Kidney glomerular epithelial cell (primary cell): ENCODE measurements around the gene IL6.
"Not testable (repeated sequence)": the region's sequence is repeated elsewhere in the genome, so short reads cannot be mapped to it uniquely, and the experiment has no call there.

Source experiments
- DNase-seq: peaks from one replicate; lab custom pipeline; 2025; lab: John Stamatoyannopoulos, UW

Gene IL6

DNA sequence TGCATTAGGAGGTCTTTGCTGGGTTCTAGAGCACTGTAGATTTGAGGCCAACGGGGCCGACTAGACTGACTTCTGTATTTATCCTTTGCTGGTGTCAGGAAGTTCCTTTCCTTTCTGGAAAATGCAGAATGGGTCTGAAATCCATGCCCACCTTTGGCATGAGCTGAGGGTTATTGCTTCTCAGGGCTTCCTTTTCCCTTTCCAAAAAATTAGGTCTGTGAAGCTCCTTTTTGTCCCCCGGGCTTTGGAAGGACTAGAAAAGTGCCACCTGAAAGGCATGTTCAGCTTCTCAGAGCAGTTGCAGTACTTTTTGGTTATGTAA is 675 bp downstream of the IL6 start:
- DNase-seq = no peak

DNA sequence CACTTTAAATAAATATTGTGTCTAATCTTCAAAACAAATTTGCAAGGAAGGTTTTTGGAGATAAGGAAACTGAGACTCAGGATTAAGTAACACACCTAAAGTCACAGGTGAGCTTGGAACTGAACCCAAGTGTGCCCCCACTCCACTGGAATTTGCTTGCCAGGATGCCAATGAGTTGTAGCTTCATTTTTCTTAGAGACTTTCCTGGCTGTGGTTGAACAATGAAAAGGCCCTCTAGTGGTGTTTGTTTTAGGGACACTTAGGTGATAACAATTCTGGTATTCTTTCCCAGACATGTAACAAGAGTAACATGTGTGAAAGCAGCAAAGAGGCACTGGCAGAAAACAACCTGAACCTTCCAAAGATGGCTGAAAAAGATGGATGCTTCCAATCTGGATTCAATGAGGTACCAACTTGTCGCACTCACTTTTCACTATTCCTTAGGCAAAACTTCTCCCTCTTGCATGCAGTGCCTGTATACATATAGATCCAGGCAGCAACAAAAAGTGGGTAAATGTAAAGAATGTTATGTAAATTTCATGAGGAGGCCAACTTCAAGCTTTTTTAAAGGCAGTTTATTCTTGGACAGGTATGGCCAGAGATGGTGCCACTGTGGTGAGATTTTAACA is 1.5 kb downstream of the IL6 start:
- peak; percentile 70 for DNase-seq

DNA sequence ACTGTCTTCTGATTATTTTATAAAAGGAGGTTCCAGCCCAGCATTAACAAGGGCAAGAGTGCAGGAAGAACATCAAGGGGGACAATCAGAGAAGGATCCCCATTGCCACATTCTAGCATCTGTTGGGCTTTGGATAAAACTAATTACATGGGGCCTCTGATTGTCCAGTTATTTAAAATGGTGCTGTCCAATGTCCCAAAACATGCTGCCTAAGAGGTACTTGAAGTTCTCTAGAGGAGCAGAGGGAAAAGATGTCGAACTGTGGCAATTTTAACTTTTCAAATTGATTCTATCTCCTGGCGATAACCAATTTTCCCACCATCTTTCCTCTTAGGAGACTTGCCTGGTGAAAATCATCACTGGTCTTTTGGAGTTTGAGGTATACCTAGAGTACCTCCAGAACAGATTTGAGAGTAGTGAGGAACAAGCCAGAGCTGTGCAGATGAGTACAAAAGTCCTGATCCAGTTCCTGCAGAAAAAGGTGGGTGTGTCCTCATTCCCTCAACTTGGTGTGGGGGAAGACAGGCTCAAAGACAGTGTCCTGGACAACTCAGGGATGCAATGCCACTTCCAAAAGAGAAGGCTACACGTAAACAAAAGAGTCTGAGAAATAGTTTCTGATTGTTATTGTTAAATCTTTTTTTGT is 2.3 kb downstream of the IL6 start:
- DNase-seq = no peak

DNA sequence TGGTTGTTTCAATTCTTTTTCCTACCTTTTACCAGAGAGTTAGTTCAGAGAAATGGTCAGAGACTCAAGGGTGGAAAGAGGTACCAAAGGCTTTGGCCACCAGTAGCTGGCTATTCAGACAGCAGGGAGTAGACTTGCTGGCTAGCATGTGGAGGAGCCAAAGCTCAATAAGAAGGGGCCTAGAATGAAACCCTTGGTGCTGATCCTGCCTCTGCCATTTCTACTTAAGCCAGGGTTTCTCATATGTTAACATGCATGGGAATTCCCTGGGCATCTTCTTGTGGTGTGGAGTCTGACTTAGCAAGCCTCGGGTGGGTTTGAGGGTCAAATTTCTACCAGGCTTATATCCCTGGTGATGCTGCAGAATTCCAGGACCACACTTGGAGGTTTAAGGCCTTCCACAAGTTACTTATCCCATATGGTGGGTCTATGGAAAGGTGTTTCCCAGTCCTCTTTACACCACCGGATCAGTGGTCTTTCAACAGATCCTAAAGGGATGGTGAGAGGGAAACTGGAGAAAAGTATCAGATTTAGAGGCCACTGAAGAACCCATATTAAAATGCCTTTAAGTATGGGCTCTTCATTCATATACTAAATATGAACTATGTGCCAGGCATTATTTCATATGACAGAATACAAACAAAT is 3.2 kb downstream of the IL6 start:
- DNase-seq = no peak

DNA sequence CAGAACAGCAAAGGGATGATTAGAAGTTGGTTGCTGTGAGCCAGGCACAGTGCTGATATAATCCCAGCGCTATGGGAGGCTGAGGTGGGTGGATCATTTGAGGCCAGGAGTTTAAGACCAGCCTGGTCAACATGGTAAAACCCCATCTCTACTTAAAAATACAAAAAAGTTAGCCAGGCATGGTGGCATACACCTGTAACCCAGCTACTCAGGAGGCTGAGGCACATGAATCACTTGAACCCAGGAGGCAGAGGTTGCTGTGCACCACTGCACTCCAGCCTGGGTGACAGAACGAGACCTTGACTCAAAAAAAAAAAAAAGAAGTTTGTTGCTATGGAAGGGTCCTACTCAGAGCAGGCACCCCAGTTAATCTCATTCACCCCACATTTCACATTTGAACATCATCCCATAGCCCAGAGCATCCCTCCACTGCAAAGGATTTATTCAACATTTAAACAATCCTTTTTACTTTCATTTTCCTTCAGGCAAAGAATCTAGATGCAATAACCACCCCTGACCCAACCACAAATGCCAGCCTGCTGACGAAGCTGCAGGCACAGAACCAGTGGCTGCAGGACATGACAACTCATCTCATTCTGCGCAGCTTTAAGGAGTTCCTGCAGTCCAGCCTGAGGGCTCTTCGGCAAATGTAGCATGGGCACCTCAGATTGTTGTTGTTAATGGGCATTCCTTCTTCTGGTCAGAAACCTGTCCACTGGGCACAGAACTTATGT is 4.1 kb downstream of the IL6 start:
- DNase-seq = peak; percentile 54

DNA sequence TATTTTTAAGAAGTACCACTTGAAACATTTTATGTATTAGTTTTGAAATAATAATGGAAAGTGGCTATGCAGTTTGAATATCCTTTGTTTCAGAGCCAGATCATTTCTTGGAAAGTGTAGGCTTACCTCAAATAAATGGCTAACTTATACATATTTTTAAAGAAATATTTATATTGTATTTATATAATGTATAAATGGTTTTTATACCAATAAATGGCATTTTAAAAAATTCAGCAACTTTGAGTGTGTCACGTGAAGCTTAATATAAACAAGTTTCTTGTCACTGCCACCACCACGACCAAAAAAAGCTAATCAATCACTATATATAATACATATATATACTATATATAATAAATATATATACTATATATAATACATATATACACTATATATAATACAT is 4.8 kb downstream of the IL6 start:
- no peak for DNase-seq

DNA sequence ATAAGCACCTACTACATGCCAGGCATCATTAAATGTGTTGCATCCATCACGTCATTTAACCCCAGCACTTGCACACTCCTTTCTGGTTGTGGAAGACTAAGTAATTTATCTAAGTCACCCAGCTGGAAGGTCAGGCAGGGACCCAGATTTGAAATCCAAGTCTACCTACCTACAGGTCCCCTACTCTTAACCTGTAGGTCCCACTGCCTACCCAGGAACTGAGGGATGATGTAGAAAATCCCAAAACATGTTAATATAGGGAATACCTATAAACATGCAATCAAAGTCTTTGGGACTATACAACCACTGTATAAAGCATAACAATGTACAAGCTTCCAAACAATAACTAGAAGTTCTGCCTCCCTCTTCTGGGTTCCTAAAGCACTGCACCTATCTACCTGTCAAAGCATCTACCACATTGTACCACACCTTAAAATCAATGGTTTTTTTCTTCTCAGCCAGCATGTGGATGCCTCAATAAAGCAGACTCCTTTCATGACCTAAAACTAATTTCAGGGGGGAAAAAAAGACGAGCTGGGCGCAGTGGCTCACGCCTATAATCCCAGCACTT is 5.6 kb downstream of the IL6 start:
- DNase-seq = peak; percentile 66

DNA sequence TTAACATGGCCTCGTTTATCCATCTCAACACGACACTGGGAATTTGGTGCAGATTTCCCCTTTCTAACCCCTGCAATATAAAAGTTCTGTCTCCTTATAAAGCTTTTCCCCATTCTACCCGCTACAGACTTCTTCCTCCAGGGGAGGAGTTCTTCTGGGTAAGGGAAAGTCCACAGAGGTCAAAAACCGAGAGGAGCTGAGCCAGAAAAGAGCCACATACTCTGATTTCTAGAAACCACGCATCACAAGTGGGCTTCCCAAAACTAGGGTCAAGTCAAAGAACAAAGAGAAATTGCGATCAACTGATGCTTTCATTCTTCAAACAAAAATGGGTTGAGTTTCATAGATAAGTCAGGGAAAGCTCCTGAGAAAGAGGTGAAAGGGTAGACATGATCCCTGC is 6.8 kb downstream of the IL6 start:
- DNase-seq = no peak

DNA sequence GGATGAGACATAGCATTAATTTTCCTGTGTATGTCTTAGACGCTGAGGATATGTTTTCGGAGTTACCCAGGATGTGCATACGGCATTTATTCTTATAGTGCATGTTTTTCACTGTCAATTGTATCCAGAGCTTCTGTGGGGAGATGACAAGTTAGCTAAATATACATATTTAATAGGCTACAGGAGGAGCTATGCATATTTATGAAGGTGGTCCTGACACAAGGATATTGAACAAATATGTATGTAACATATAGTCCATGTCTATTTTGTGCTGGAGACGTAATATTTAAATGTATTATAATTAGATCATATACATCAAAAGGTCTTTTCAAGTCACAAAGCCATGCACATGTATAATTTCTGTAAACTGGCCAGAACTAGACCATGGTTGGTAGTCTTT is 16.0 kb downstream of the IL6 start:
- DNase-seq = no peak

DNA sequence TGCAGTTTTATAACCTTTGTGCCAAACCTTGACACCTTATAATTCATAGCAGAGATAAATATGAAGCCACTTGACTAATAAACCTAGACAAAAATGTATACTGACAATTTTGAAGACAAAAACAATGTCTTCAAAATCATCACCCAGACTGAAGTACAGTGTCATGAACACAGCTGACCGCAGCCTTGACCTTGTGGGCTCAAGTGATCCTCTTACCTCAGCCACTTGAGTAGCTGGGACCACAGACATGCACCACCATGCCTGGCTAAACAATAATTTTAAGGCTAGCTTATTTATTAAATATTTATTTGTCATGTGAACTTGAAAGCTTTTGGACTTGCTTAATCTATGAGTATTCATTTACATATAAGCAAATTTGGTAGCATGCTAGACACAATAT is 24.3 kb downstream of the IL6 start:
- DNase-seq = no peak

DNA sequence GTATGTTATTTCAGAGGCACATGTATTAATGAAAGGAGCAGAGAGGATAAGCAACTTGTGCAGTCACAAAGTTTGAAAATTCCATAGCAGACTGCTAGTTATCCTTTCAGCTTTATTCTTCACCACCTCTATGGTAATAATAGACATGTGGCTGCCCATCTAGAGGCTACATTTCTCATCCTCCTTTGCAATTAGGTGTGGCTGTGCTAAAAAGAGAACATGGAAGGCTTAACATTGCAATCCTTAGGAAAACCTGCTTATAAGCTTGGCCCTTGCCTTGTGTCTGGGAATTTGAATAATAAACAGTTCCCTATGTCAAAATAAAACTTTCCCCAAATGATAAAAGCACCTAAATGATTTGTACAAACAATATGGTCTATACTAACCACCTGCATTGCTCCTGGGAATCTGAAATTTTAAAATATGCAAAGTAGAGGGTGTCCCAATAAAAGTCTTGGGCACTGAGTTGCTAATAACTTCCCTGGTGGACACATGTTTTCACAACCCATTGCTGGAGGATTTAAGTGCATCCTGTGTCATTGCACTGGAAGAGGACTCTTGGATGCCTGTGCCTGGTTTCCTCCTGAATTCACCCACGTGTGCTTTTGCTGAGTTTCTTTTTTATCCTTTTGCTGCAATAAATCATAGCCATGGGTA is 30.5 kb downstream of the IL6 start:
- no peak for DNase-seq

DNA sequence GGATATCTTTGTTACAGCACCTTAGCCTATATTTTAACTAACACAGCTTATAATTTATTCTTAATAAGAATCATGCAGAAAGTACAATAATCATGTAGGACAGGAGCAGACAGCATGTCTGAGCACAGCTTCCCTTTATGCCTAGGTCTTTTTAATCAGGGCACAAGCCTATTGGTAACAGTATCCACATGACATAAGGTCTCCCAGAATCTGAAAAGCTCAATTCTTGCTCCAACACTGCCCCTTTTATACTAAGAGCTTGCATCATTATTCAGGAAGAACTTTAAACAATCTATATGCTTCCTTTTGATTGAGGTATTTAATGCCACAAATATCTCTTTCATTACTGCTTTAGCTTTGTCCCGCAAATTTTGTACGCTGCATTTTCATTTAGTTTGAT is 31.6 kb downstream of the IL6 start:
- DNase-seq = no peak

DNA sequence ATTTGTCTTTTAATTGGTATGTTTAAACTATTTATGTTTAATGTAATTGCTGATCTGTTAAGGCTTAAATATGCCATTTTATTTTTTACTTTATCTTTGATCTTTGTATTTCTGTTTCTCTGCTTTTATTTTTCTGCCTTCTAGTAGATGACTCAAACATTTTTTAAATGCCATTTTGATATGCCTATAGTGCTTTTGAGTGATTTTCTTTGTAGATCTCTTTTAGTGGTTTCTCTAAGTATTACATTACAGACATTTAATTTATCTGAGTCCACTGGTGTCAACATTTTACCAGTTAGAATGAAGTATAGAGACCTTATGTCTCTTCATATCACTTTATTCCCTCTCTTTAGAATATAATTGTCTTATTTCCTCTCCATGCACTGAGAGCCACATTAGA is 32.7 kb downstream of the IL6 start:
- DNase-seq = no peak

DNA sequence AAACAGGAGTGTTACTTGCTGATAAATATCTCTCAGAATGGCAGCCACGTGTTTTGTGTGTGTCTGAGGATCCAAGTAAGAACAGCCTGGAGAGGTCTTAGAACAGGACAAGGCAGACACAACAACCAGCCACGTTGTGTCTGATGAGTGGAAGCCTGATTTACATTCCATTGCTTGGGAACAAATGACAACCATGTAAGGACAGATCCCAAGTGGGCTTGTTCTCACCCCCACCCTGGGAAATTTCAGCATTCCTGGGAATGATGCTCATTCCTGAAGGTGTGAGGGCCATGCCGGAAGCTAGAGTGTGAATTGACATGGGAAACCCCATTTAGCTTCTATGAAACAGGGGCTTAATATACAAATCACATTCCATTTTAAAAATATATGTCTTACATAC is 35.9 kb downstream of the IL6 start:
- DNase-seq = no peak

DNA sequence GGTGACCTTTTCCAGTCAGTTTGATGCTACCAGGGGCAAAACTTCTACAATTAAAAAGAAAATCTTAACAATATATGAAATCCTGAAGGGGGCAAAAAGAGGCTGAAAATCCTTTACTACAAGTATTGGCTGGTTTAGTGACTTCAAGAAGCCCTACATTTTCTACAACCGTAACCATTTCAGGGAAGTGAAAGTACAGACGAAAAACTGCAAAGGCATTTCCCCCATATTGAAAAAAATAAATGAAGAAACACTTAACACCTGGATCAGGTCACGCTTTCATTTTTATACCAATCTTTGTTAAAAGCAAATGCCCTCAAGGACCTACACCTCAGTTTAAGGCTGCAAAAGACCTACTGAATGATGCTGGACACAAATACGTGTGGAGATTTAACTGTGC is 38.6 kb downstream of the IL6 start:
- DNase-seq = no peak

DNA sequence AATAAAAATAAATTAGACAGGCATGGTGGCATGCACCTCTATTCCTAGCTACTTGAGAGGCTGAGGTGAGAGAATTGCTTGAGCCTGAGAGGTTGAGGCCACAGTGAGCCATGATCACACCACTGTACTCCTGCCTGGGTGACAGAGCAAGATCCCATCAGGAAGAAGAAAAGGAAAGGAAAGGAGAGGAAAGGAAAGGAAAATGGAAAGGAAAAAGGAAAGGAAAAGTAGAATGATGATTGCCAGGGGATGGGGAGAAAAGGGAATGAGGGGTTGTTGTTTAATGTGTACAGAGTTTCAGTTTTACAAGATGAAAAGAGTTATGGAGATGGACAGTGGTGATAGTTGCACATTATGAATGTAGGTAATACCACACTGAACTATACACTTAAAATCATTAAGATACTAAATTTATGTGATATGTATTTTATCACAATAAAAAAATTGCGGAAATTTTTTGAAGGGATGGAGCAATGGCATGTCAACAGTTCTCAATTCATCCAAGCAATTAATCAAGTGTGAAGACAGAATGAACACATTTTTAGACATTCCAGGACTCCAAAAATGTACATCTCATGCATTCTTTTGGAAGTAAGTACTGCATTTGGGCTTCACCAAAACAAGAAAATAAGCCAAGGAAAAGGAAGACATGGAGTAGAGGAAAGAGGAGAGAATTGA is 44.3 kb downstream of the IL6 start:
- no peak for DNase-seq

DNA sequence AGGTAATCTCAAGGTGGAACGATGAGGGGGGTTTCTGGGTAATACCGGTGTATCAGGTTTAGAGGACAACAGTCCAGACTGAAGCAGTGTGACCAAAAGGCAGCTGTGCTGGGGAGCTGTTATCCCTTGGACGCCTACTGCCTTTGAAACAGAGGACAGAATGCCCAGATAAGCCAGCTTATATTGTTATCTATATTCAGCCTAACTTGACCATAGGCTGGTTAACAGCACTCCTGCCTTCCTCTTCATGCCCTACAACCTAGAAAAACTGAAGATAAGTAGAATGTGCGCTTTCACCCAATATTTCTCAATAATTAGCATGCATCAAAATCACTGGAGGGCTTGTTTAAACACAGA is 44.9 kb downstream of the IL6 start:
- no peak for DNase-seq

DNA sequence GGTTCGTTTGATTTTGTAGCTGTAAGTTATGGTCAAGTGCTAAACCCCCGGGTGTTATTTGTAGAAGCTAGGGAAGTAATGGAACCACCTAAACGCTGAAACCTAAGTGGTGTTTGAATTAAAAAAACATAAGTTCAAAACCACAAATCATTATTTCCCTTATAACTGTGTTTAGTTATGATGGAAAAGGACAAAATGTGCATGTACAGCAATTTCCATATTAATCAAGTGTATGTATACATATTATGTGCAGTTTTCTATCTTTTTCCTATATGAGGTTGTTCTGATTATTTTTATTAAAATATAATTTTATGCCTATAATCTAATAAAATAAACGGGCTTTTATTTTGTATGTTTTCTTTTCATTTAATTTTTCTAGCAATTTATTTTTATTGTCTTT is 45.9 kb downstream of the IL6 start:
- no peak for DNase-seq

DNA sequence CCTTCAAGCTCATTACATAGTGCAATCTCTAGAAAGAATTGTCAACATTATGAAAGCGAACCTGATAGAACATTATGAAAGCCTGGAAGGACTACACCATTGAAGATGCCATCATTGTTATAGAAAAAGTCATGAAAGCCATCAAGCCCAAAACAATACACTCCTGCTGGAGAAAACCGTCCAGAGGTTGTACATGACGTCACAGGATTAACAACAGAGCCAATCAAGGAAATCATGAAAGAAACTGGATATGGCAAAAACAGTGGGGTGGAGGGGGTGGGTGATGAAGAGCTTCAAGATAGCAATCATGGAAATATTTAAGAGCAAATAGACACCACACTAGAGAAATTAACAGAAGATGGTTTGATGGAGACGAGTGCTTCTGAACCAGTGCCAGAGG is 50.0 kb downstream of the IL6 start:
- DNase-seq = no peak

DNA sequence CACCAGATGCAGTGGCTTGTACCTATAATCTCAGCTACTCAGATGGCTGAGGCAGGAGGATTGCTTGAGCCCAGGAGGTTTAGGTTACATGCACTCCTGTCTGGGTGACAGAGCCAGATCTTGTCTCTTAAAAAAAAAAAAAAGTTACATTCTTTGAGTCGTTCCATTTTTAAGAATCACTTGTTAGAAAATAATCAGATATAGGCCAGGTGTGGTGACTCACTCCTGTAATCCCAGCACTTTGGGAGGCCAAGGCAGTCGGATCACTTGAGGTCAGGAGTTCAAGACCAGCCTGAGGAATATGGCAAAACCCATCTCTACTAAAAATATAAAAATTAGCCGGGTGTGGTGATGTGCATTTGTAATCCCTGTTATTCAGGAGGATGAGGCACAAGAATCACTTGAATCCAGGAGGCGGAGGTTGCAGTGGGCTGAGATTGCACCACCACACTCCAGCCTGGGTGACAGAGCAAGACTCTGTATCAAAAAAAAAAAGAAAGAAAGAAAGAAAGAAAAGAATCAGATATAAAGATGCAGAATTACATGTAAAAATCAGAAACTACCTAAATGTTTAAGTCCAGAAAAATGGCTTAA is 52.8 kb downstream of the IL6 start:
- not testable (repeated sequence) for DNase-seq

DNA sequence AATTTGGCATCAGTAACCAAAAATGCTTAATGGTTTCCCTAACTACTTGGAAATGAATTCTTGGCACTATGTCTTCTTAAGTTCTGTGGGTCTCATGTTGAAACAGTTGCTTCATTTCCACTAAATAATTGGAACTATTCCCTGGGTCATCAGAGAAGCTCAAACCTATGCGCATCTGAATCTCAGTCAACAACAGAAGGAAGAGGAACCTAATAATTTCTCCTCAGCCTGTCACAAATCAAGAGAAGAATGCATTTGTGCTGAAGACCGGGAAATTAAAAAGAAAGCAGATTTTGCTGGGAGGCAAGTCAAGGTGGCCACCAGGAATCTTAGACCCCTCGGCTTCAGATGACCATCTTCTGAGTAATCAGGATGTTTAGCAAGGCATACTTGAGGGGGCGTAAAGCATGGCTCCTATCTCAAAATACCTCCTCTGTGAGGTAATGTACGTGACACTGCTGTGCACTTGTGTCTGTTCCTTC is 54.3 kb downstream of the IL6 start:
- DNase-seq = peak; percentile 28
